Measurements from ENCODE around the gene SLC17A8. TPM values are rescaled to one million over a fixed set of nuclear protein-coding genes. Genes with fewer than 3 reads are reported as not detected.

Gene SLC17A8
- total and polyA plus RNA-seq, 4 donors = 0.08 to 3.9 (median 0.24) TPM

DNA sequence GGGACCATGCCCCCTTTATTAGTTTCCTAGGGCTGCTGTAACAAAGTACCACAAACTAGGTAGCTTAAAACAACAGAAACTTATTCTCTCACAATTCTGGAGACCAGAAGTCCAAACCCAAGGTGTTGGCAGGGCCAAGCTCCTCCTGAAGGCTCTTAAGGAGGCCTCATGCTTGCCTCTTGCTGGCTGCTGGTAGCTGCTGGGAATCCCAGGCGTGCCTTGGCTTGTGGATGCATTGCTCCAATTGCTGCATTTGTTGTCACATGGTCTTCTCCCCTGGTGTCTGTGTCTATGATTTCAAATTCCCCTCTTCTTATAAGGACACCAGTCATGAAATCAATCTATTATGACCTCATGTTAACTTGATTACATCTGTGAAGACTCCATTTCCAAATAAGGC lies 11.2 kb downstream of the SLC17A8 start:
- H3K9me3 ChIP-seq (ENCODE audit: control insufficient read depth in 4 of 4, low read length in 3 of 4) = no peaks in the 10 kb centered on the region
- no peaks in the 10 kb centered on the region for H3K27me3 ChIP-seq (ENCODE audit: control insufficient read depth in 4 of 4, insufficient read depth in 4 of 4, low read length in 3 of 4)
- WGBS = 96% methylated on average over 1 of the region's 1 CpG
- no peak overlapping the region for H3K27ac ChIP-seq (ENCODE audit: low read depth in 1 of 2, low read length in 2 of 2)
- TF ChIP-seq HNF4A (conservative IDR thresholded peaks at IDR 0.05) = no peak
- TF ChIP-seq SP1 (IDR thresholded peaks at IDR 0.05) = no peak
- TF ChIP-seq RAD21 (IDR thresholded peaks at IDR 0.05) = no peak
- TF ChIP-seq, protein P1, sequence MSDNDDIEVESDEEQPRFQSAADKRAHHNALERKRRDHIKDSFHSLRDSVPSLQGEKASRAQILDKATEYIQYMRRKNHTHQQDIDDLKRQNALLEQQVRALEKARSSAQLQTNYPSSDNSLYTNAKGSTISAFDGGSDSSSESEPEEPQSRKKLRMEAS (IDR thresholded peaks at IDR 0.05) = no peak
- TF ChIP-seq FOXA1 (IDR thresholded peaks at IDR 0.05) = no peak
- TF ChIP-seq HNF4G (IDR thresholded peaks at IDR 0.05) = no peak
- no peak for DNase-seq (ENCODE audit: low spot score)
- H3K4me1 ChIP-seq (ENCODE audit: control insufficient read depth in 4 of 4, insufficient read depth in 4 of 4, low read length in 3 of 4) = no peaks in the 10 kb centered on the region
- no peak overlapping the region for H3K4me3 ChIP-seq (ENCODE audit: low read depth in 1 of 3, low read length in 3 of 3)
- no peak overlapping the region for H3K9ac ChIP-seq (ENCODE audit: low read depth in 1 of 2, low read length in 2 of 2)
- H3K36me3 ChIP-seq (ENCODE audit: control insufficient read depth in 4 of 4, insufficient read depth in 3 of 4, low read depth in 1 of 4, low read length in 3 of 4) = no peaks in the 10 kb centered on the region

- no peak for DNase-seq (ENCODE audit: low spot score)
- no peak for TF ChIP-seq JUND (IDR thresholded peaks at IDR 0.05)
- TF ChIP-seq YY1 (IDR thresholded peaks at IDR 0.05) = no peak
- no peak for TF ChIP-seq TAF1 (conservative IDR thresholded peaks at IDR 0.05)
- no peak for TF ChIP-seq HNF4G (IDR thresholded peaks at IDR 0.05)
- no peak for TF ChIP-seq RXRA (IDR thresholded peaks at IDR 0.05)
- TF ChIP-seq FOXA2 (IDR thresholded peaks at IDR 0.05) = no peak
- no peak for TF ChIP-seq ATF3 (IDR thresholded peaks at IDR 0.05)
- no peak for TF ChIP-seq EGR1 (IDR thresholded peaks at IDR 0.05; ENCODE audit: low read depth in 2 of 2)
- TF ChIP-seq FOXA1 (IDR thresholded peaks at IDR 0.05) = no peak
- no peaks in the 10 kb centered on the region for H3K9me3 ChIP-seq (ENCODE audit: control insufficient read depth in 4 of 4, low read length in 3 of 4)
- no peaks in the 10 kb centered on the region for H3K4me1 ChIP-seq (ENCODE audit: control insufficient read depth in 4 of 4, insufficient read depth in 4 of 4, low read length in 3 of 4)
- 86% methylated on average over 6 of the region's 6 CpGs for WGBS
- no peaks in the 10 kb centered on the region for H3K27me3 ChIP-seq (ENCODE audit: control insufficient read depth in 4 of 4, insufficient read depth in 4 of 4, low read length in 3 of 4)
- no peaks in the 10 kb centered on the region for H3K36me3 ChIP-seq (ENCODE audit: control insufficient read depth in 4 of 4, insufficient read depth in 3 of 4, low read depth in 1 of 4, low read length in 3 of 4)
- H3K27ac ChIP-seq (ENCODE audit: low read depth in 1 of 2, low read length in 2 of 2) = no peak overlapping the region
- no peak overlapping the region for H3K9ac ChIP-seq (ENCODE audit: low read depth in 1 of 2, low read length in 2 of 2)
- no peak overlapping the region for H3K4me3 ChIP-seq (ENCODE audit: low read depth in 1 of 3, low read length in 3 of 3)
Measured at GRCh38 chr12:100371146-100371545, 14.3 kb downstream of the SLC17A8 start.

- no peak for DNase-seq (ENCODE audit: low spot score)
- H3K4me1 ChIP-seq (ENCODE audit: control insufficient read depth in 4 of 4, insufficient read depth in 4 of 4, low read length in 3 of 4) = no peaks in the 10 kb centered on the region
- H3K36me3 ChIP-seq (ENCODE audit: control insufficient read depth in 4 of 4, insufficient read depth in 3 of 4, low read depth in 1 of 4, low read length in 3 of 4) = no peaks in the 10 kb centered on the region
- no peak overlapping the region for H3K4me3 ChIP-seq (ENCODE audit: low read depth in 1 of 3, low read length in 3 of 3)
- H3K27ac ChIP-seq (ENCODE audit: low read depth in 1 of 2, low read length in 2 of 2) = no peak overlapping the region
- H3K9ac ChIP-seq (ENCODE audit: low read depth in 1 of 2, low read length in 2 of 2) = no peak overlapping the region
- 72% methylated on average over 11 of the region's 11 CpGs for WGBS
- TF ChIP-seq HNF4G (IDR thresholded peaks at IDR 0.05) (no peak), FOXA1 (IDR thresholded peaks at IDR 0.05) (no peak), NR2F2 (IDR thresholded peaks at IDR 0.05) (no peak), ATF3 (IDR thresholded peaks at IDR 0.05) (no peak), RAD21 (IDR thresholded peaks at IDR 0.05) (no peak), FOXA2 (IDR thresholded peaks at IDR 0.05) (no peak), SP1 (IDR thresholded peaks at IDR 0.05) (no peak), RXRA (IDR thresholded peaks at IDR 0.05) (no peak), GABPA (IDR thresholded peaks at IDR 0.05 in 1 of 2, conservative IDR thresholded peaks at IDR 0.05 in 1 of 2) (no peak), JUND (IDR thresholded peaks at IDR 0.05) (no peak), ZBTB33 (IDR thresholded peaks at IDR 0.05) (no peak), YY1 (IDR thresholded peaks at IDR 0.05) (no peak)
- H3K9me3 ChIP-seq (ENCODE audit: control insufficient read depth in 4 of 4, low read length in 3 of 4) = no peaks in the 10 kb centered on the region
- H3K27me3 ChIP-seq (ENCODE audit: control insufficient read depth in 4 of 4, insufficient read depth in 4 of 4, low read length in 3 of 4) = no peaks in the 10 kb centered on the region
Measured at GRCh38 chr12:100372853-100373640, 16.2 kb downstream of the SLC17A8 start.

All from liver (tissue), 9 donors.